Loucy (cell line): ENCODE measurements around the gene AKAIN1.

Experiments used
- H2AFZ ChIP-seq: fragments of 200-600 bp; sonication (generic); 2 replicates; pipeline ENCODE4 v1.6.0; 2016; ENCODE audit warnings: antibody characterized with exemption, mild to moderate bottlenecking, low read length, moderate library complexity
- H3F3A ChIP-seq: fragments of 200-600 bp; 2 replicates; pipeline ENCODE4 v1.6.0; 2016; ENCODE audit warnings: antibody characterized with exemption, low read depth, mild to moderate bottlenecking
- H3K27me3 ChIP-seq: fragments of 200-600 bp; sonication (generic); 2 replicates; pipeline ENCODE4 v1.6.1; 2014; ENCODE audit warnings: low read length, mild to moderate bottlenecking; ENCODE audit not compliant: insufficient read depth, poor library complexity, severe bottlenecking
- H3K36me3 ChIP-seq: fragments of 200-600 bp; sonication (generic); 2 replicates; pipeline ENCODE4 v1.6.1; 2016; ENCODE audit warnings: low read length; ENCODE audit not compliant: insufficient read depth
- H3K4me1 ChIP-seq: fragments of 200-600 bp; sonication (generic); 2 replicates; pipeline ENCODE4 v1.5.1; 2014; ENCODE audit warnings: low read length, mild to moderate bottlenecking; ENCODE audit not compliant: insufficient read depth, poor library complexity, severe bottlenecking
- H3K4me2 ChIP-seq: fragments of 200-600 bp; sonication (generic); 2 replicates; pipeline ENCODE4 v1.6.0; 2014; ENCODE audit warnings: antibody characterized with exemption, low read length, low read depth, mild to moderate bottlenecking; ENCODE audit not compliant: poor library complexity, severe bottlenecking
- H3K4me3 ChIP-seq: fragments of 200-600 bp; sonication (generic); 2 replicates; pipeline ENCODE4 v1.5.1; 2014; ENCODE audit warnings: low read length, mild to moderate bottlenecking, mixed read lengths; ENCODE audit not compliant: poor library complexity, severe bottlenecking
- H3K79me2 ChIP-seq: fragments of 200-600 bp; sonication (generic); 2 replicates; pipeline ENCODE4 v1.6.1; 2014; ENCODE audit warnings: low read length; ENCODE audit not compliant: insufficient read depth
- H3K9ac ChIP-seq: fragments of 200-600 bp; sonication (generic); 2 replicates; pipeline ENCODE4 v1.6.0; 2014; ENCODE audit warnings: mild to moderate bottlenecking, low read depth, low read length, moderate library complexity; ENCODE audit not compliant: poor library complexity, severe bottlenecking
- H3K9me2 ChIP-seq: fragments of 200-600 bp; sonication (generic); replicated peaks from 2 replicates; pipeline ENCODE4 v1.6.1; 2016; ENCODE audit warnings: low read depth, low read length, mixed read lengths
- H3K9me3 ChIP-seq: fragments of 200-600 bp; sonication (generic); 2 replicates; pipeline ENCODE4 v1.6.1; 2014; ENCODE audit warnings: mild to moderate bottlenecking, antibody characterized with exemption, low read length, low read depth; ENCODE audit not compliant: insufficient read depth
- H4K20me1 ChIP-seq: fragments of 200-600 bp; sonication (generic); 2 replicates; pipeline ENCODE4 v1.6.0; 2014; ENCODE audit warnings: antibody characterized with exemption, low read length, mild to moderate bottlenecking; ENCODE audit not compliant: insufficient read depth, poor library complexity, severe bottlenecking
- CTCF ChIP-seq: fragments of 200-600 bp; sonication (generic); conservative IDR thresholded peaks from 2 replicates; pipeline ENCODE4 v1.5.1; 2014; ENCODE audit warnings: mild to moderate bottlenecking, antibody characterized with exemption, low read length
- EZH2phosphoT487 ChIP-seq: fragments of 200-600 bp; IDR thresholded peaks from 2 replicates; pipeline ENCODE4 v1.6.1; 2018; ENCODE audit warnings: antibody characterized with exemption, mild to moderate bottlenecking, moderate library complexity, borderline replicate concordance

AKAIN1 gene

GRCh38 chr18:5197461-5197860, 404 bp upstream of the AKAIN1 start:
- TF ChIP-seq EZH2phosphoT487 (no peak), CTCF (no peak)
- no peaks in the 10 kb centered on the region for H3F3A ChIP-seq
- no peaks in the 10 kb centered on the region for H3K4me1 ChIP-seq
- no peak overlapping the region for H3K9ac ChIP-seq
- no peaks in the 10 kb centered on the region for H3K79me2 ChIP-seq
- no peak overlapping the region for H3K4me2 ChIP-seq
- no peaks in the 10 kb centered on the region; the same call in 1 of the 2 replicates for H3K9me3 ChIP-seq
- no peak overlapping the region for H3K4me3 ChIP-seq
- no peaks in the 10 kb centered on the region for H3K9me2 ChIP-seq
- H3K27me3 ChIP-seq, result no peaks in the 10 kb centered on the region
- no peak overlapping the region for H2AFZ ChIP-seq
- no peaks in the 10 kb centered on the region for H4K20me1 ChIP-seq
- H3K36me3 ChIP-seq, result no peaks in the 10 kb centered on the region

GRCh38 chr18:5196253-5197031, 615 bp downstream of the AKAIN1 start:
- no peaks in the 10 kb centered on the region for H3K9me2 ChIP-seq
- no peak overlapping the region for H3K4me3 ChIP-seq
- no peak overlapping the region for H3K9ac ChIP-seq
- H3K4me1 ChIP-seq, result no peaks in the 10 kb centered on the region
- no peaks in the 10 kb centered on the region for H3K27me3 ChIP-seq
- H3K36me3 ChIP-seq, result no peaks in the 10 kb centered on the region
- H3K9me3 ChIP-seq, result no peaks in the 10 kb centered on the region; the same call in 1 of the 2 replicates
- H3F3A ChIP-seq, result no peaks in the 10 kb centered on the region
- no peak for TF ChIP-seq EZH2phosphoT487
- no peak for TF ChIP-seq CTCF
- no peaks in the 10 kb centered on the region for H3K79me2 ChIP-seq
- no peak overlapping the region for H2AFZ ChIP-seq
- no peak overlapping the region for H3K4me2 ChIP-seq
- H4K20me1 ChIP-seq, result no peaks in the 10 kb centered on the region

GRCh38 chr18:5195656-5196055, 1.4 kb downstream of the AKAIN1 start:
- H2AFZ ChIP-seq, result no peak overlapping the region
- H3K4me3 ChIP-seq, result no peak overlapping the region
- H3K27me3 ChIP-seq, result no peaks in the 10 kb centered on the region

More at GRCh38 chr18:5195656-5196055, 1.4 kb downstream of the AKAIN1 start:
- TF ChIP-seq EZH2phosphoT487 (no peak), CTCF (no peak)
- Histone ChIP-seq H3K79me2 (no peaks in the 10 kb centered on the region), H3K9me2 (no peaks in the 10 kb centered on the region), H3K36me3 (no peaks in the 10 kb centered on the region), H3K4me1 (no peaks in the 10 kb centered on the region), H3K9ac (no peak overlapping the region), H3K4me2 (no peak overlapping the region), H3K9me3 (no peaks in the 10 kb centered on the region; the same call in 1 of the 2 replicates), H3F3A (no peaks in the 10 kb centered on the region), H4K20me1 (no peaks in the 10 kb centered on the region)
